PFSK-1 (cell line): ENCODE results near the gene SHTN1.

Experiments used
- FOXP2 ChIP-seq: optimal IDR thresholded peaks from 2 replicates; pipeline ENCODE3; 2011; ENCODE audit warnings: borderline replicate concordance, control low read depth, inconsistent platforms; ENCODE audit not compliant: insufficient read depth; ENCODE audit errors: extremely low read length, extremely low read depth
- POLR2AphosphoS5 ChIP-seq: IDR thresholded peaks from 2 replicates; pipeline ENCODE4 v1.6.1; 2012; ENCODE audit warnings: low read depth, mild to moderate bottlenecking, control low read depth, low read length, moderate library complexity
- REST ChIP-seq, 2 experiments: IDR thresholded peaks; 2 replicates each; pipeline versions ENCODE4 v1.6.1 to v1.8.0; 2011 to 2012; ENCODE audit warnings: low read depth in 2 of 2, low read length in 2 of 2, control low read depth in 1 of 2, inconsistent platforms in 1 of 2, mild to moderate bottlenecking in 1 of 2, moderate library complexity in 1 of 2; ENCODE audit not compliant: insufficient read depth in 1 of 2
- SIN3A ChIP-seq: IDR thresholded peaks from 2 replicates; pipeline ENCODE4 v1.6.1; 2012; ENCODE audit warnings: mild to moderate bottlenecking, low read length, moderate library complexity, borderline replicate concordance; ENCODE audit not compliant: insufficient read depth
- TAF1 ChIP-seq: IDR thresholded peaks from 2 replicates; pipeline ENCODE4 v1.6.1; 2012; ENCODE audit warnings: low read length, control low read depth, borderline replicate concordance; ENCODE audit not compliant: insufficient read depth

Gene SHTN1

GRCh38 chr10:116952729-116953128 is 52.3 kb downstream of the SHTN1 start:
- no peak for TF ChIP-seq POLR2AphosphoS5
- TF ChIP-seq TAF1: no peak
- no peak for TF ChIP-seq SIN3A
- no peak for TF ChIP-seq REST (IDR thresholded peaks at IDR 0.05; ENCODE audit: insufficient read depth in 1 of 2, low read depth in 2 of 2, low read length in 2 of 2)
- TF ChIP-seq FOXP2: no peak

- TF ChIP-seq POLR2AphosphoS5 (no peak), REST (IDR thresholded peaks at IDR 0.05; ENCODE audit: insufficient read depth in 1 of 2, low read depth in 2 of 2, low read length in 2 of 2) (no peak), FOXP2 (no peak), TAF1 (no peak), SIN3A (no peak)
Measured at GRCh38 chr10:116948530-116948870, 56.5 kb downstream of the SHTN1 start.

- TF ChIP-seq POLR2AphosphoS5: no peak
- TF ChIP-seq REST (IDR thresholded peaks at IDR 0.05; ENCODE audit: insufficient read depth in 1 of 2, low read depth in 2 of 2, low read length in 2 of 2): no peak
- TF ChIP-seq TAF1: no peak
- no peak for TF ChIP-seq SIN3A
- TF ChIP-seq FOXP2: no peak
Measured at GRCh38 chr10:116947841-116948529, 57.0 kb downstream of the SHTN1 start.

- TF ChIP-seq REST (IDR thresholded peaks at IDR 0.05; ENCODE audit: insufficient read depth in 1 of 2, low read depth in 2 of 2, low read length in 2 of 2) (no peak), POLR2AphosphoS5 (no peak), FOXP2 (no peak), SIN3A (no peak), TAF1 (no peak)
Measured at GRCh38 chr10:116944911-116945310, 60.1 kb downstream of the SHTN1 start.
